Naive thymus-derived CD4-positive, alpha-beta T cell (primary cell): ENCODE results near the gene MSH3. TPM values are rescaled to one million over a fixed set of nuclear protein-coding genes. Genes with fewer than 3 reads are reported as not detected.
A peak's percentile ranks its signal among the peaks of the same experiment; 100 is the strongest.
"Not testable (repeated sequence)": the region's sequence is repeated elsewhere in the genome, so short reads cannot be mapped to it uniquely, and the experiment has no call there.

Experiments used
- ATAC-seq: fragments of 150-1000 bp; cut with Tn5 transposase; 2 replicates; pipeline ENCODE4 v1.10.0; 2021; ENCODE audit warnings: mild to moderate bottlenecking, moderate library complexity
- CTCF ChIA-PET: fragments of 350-600 bp; sonication (Branson Sonifier 250); formaldehyde crosslinking; loops from one replicate; lab custom pipeline; 2021; ENCODE audit warnings: antibody characterized with exemption; lab: Charles Lee
- POLR2A ChIA-PET: fragments of 350-600 bp; sonication (Branson Sonifier 250); formaldehyde crosslinking; loops from one replicate; lab custom pipeline; 2021; ENCODE audit warnings: antibody characterized with exemption, inconsistent platforms; lab: Charles Lee
- DNase-seq, 9 donors: peaks; one replicate each; pipeline versions ENCODE4 v3.0.0 to v3.0.0-alpha.2; 2020 to 2022; ENCODE audit warnings: mixed read lengths in 1 of 9
- H3K27ac ChIP-seq: one replicate; pipeline ENCODE4 v1.7.0; 2013; ENCODE audit warnings: mild to moderate bottlenecking, low read depth, low read length, moderate library complexity
- H3K27me3 ChIP-seq, 2 donors: one replicate each; pipeline ENCODE4 v1.7.0; 2013; ENCODE audit warnings: low read length in 2 of 2, mild to moderate bottlenecking in 2 of 2, moderate library complexity in 2 of 2; ENCODE audit not compliant: control insufficient read depth in 2 of 2, insufficient read depth in 2 of 2
- H3K36me3 ChIP-seq, 3 experiments: 1 replicate in 2 of 3; 2 replicates in 1 of 3; pipeline ENCODE4 v1.7.0; 2013; ENCODE audit warnings: low read length in 3 of 3, mild to moderate bottlenecking in 3 of 3, moderate library complexity in 1 of 3; ENCODE audit not compliant: insufficient read depth in 3 of 3, control insufficient read depth in 2 of 3
- H3K4me1 ChIP-seq, 2 donors: one replicate each; pipeline ENCODE4 v1.7.0; 2013; ENCODE audit warnings: low read length in 2 of 2, mild to moderate bottlenecking in 2 of 2, moderate library complexity in 1 of 2; ENCODE audit not compliant: control insufficient read depth in 2 of 2, insufficient read depth in 2 of 2
- H3K4me3 ChIP-seq: 2 replicates; pipeline ENCODE4 v1.7.0; 2013; ENCODE audit warnings: mild to moderate bottlenecking, low read length
- H3K9me3 ChIP-seq, 3 experiments: 1 replicate in 2 of 3; 2 replicates in 1 of 3; pipeline ENCODE4 v1.7.0; 2013; ENCODE audit warnings: low read length in 3 of 3; ENCODE audit not compliant: control insufficient read depth in 2 of 3
- H3K27ac Mint-ChIP-seq, 9 donors: one replicate each; pipeline ENCODE4 v1.8.0; 2020 to 2022; ENCODE audit warnings: mixed read lengths in 9 of 9, mild to moderate bottlenecking in 8 of 9, moderate library complexity in 5 of 9, inconsistent platforms in 2 of 9
- H3K27me3 Mint-ChIP-seq, 5 donors: one replicate each; pipeline ENCODE4 v1.8.0; 2021 to 2022; ENCODE audit warnings: mixed read lengths in 5 of 5, mild to moderate bottlenecking in 1 of 5
- H3K36me3 Mint-ChIP-seq, 5 donors: one replicate each; pipeline ENCODE4 v1.8.0; 2020 to 2022; ENCODE audit warnings: mixed read lengths in 5 of 5, mild to moderate bottlenecking in 3 of 5, inconsistent platforms in 1 of 5
- H3K4me1 Mint-ChIP-seq, 7 donors: one replicate each; pipeline ENCODE4 v1.8.0; 2020 to 2022; ENCODE audit warnings: mixed read lengths in 7 of 7, mild to moderate bottlenecking in 3 of 7, inconsistent platforms in 1 of 7
- H3K4me3 Mint-ChIP-seq, 10 donors: one replicate each; pipeline ENCODE4 v1.8.0; 2020 to 2022; ENCODE audit warnings: mild to moderate bottlenecking in 10 of 10, mixed read lengths in 10 of 10, moderate library complexity in 6 of 10, inconsistent platforms in 2 of 10
- H3K9me3 Mint-ChIP-seq, 11 donors: one replicate each; pipeline ENCODE4 v1.8.0; 2020 to 2022; ENCODE audit warnings: mixed read lengths in 11 of 11, mild to moderate bottlenecking in 4 of 11, inconsistent platforms in 1 of 11, moderate library complexity in 1 of 11
- intact Hi-C, 2 donors: fragments of 100-400 bp; cut with micrococcal nuclease; formaldehyde crosslinking; loops; one replicate each; pipeline ENCODE4 v1.15.1; 2023
- polyA plus RNA-seq, 2 donors: library from polyadenylated mRNA; unstranded; fragments of 300-500 nt; fragmentation: Illumina TruSeq; gene quantifications; one replicate each; pipeline ENCODE4 v1.2.3, GENCODE V29; 2021
- total RNA-seq, 6 experiments: library from RNA in 5 of 6; stranded (reverse) in 5 of 6; gene quantifications; 1 replicate in 5 of 6; 2 replicates in 1 of 6; pipeline ENCODE4 v1.2.3 and lab custom pipeline; 2021 to 2026

Gene MSH3
- total and polyA plus RNA-seq, 7 experiments from 2014 or later: 10.5 to 20.9 (median 13.0) TPM

GRCh38 chr5:80736730-80737129, 82.3 kb downstream of the MSH3 start:
- H3K4me1 ChIP-seq: peaks cover 0 to 13% of the 10 kb centered on the region in 2 donors
- H3K9me3 ChIP-seq: no peaks in the 10 kb centered on the region
- DNase-seq (no peak), ATAC-seq (no peak)
- Mint-ChIP-seq H3K4me1 (peaks cover 0 to 25% (median 4%) of the 10 kb centered on the region in 7 donors), H3K9me3 (peaks cover 0 to 2% (median 0%) of the 10 kb centered on the region in 11 donors), H3K36me3 (peaks cover 15 to 52% (median 36%) of the 10 kb centered on the region in 5 donors), H3K4me3 (no peak overlapping the region), H3K27me3 (no peaks in the 10 kb centered on the region), H3K27ac (no peak overlapping the region)
- no peaks in the 10 kb centered on the region for H3K27me3 ChIP-seq
- intact Hi-C loops: no loop called here
- H3K4me3 ChIP-seq: no peak overlapping the region
- H3K27ac ChIP-seq: no peak overlapping the region
- POLR2A ChIA-PET: interaction anchor here (0.8 kb wide), 1 partner anchor 13 kb away, joined by 3 read pairs; no protein-coding TSS in a partner anchor
- CTCF ChIA-PET: no interaction called here
- H3K36me3 ChIP-seq: no peaks in the 10 kb centered on the region

DNA sequence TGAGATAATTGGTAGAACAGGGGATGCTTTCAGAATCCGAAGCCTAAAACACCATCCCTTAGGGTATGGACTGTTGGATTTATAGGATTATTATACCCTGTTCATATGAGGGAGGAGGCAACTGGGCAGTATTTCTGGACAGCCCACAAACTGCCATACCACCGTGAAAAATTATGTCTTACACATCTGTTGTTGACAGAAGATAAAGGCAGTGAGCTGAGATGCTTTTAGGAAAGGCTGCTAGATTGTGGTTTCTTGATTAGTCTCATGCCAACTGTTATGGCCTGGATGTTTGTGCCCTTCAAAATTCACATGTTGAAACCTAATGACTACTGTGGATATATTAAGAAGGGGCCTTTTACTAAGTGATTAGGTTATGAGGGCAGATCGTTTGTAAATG, 84.0 kb downstream of the MSH3 start:
- Mint-ChIP-seq H3K27ac (no peak overlapping the region), H3K36me3 (peaks cover 12 to 55% (median 38%) of the 10 kb centered on the region in 5 donors), H3K27me3 (no peaks in the 10 kb centered on the region), H3K4me1 (peaks cover 0 to 33% (median 4%) of the 10 kb centered on the region in 7 donors), H3K9me3 (peaks cover 0 to 3% (median 0%) of the 10 kb centered on the region in 11 donors), H3K4me3 (no peak overlapping the region)
- Histone ChIP-seq H3K9me3 (no peaks in the 10 kb centered on the region), H3K4me3 (no peak overlapping the region), H3K36me3 (peaks cover 0 to 5% (median 0%) of the 10 kb centered on the region in 3 experiments), H3K27ac (no peak overlapping the region), H3K4me1 (peaks cover 0 to 17% of the 10 kb centered on the region in 2 donors), H3K27me3 (no peaks in the 10 kb centered on the region)
- ChIA-PET CTCF (no interaction called here), POLR2A (no interaction called here)
- ATAC-seq (no peak), DNase-seq (no peak)
- intact Hi-C loops: no loop called here

DNA sequence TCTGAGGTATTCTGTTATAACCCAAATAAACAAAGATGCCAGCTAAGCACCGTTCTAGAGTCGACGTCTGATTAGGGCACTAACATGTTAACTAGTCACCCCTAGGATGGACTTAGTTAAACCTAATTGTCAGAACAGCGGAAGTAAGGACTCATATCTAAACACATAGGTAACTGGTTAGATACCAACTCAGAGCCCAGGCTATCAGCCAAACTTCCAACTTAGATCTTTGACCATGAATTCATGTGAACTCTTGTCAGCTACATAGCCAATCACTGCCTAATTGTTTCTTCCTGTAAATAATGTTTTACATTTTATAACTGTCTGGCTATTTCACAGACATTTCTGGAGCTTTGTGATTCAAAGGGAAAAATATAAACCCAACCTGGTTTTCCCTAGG, 84.6 kb downstream of the MSH3 start:
- CTCF ChIA-PET: no interaction called here
- intact Hi-C loops: no loop called here
- Mint-ChIP-seq H3K4me1 (peaks cover 0 to 33% (median 4%) of the 10 kb centered on the region in 7 donors), H3K4me3 (no peak overlapping the region), H3K27me3 (no peaks in the 10 kb centered on the region), H3K9me3 (peaks cover 0 to 3% (median 0%) of the 10 kb centered on the region in 11 donors), H3K27ac (no peak overlapping the region), H3K36me3 (peaks cover 10 to 53% (median 39%) of the 10 kb centered on the region in 5 donors)
- POLR2A ChIA-PET: no interaction called here
- Histone ChIP-seq H3K36me3 (peaks cover 0 to 5% (median 0%) of the 10 kb centered on the region in 3 experiments), H3K4me3 (no peak overlapping the region), H3K4me1 (peaks cover 0 to 17% of the 10 kb centered on the region in 2 donors), H3K27ac (no peak overlapping the region), H3K27me3 (no peaks in the 10 kb centered on the region), H3K9me3 (no peaks in the 10 kb centered on the region)
- no peak for ATAC-seq
- DNase-seq: no peak

- H3K9me3 ChIP-seq: no peaks in the 10 kb centered on the region
- CTCF ChIA-PET: no interaction called here
- no peaks in the 10 kb centered on the region for H3K27me3 ChIP-seq
- H3K9me3 Mint-ChIP-seq: peaks cover 0 to 3% (median 0%) of the 10 kb centered on the region in 11 donors
- H3K36me3 Mint-ChIP-seq: peaks cover 11 to 54% (median 41%) of the 10 kb centered on the region in 5 donors
- no peak overlapping the region for H3K27ac ChIP-seq
- ATAC-seq (no peak), DNase-seq (no peak)
- peaks cover 0 to 17% of the 10 kb centered on the region in 2 donors for H3K4me1 ChIP-seq
- no peak overlapping the region for H3K4me3 ChIP-seq
- intact Hi-C loops: no loop called here
- H3K36me3 ChIP-seq: peaks cover 0 to 5% (median 0%) of the 10 kb centered on the region in 3 experiments
- H3K27ac Mint-ChIP-seq: peak overlapping the region in 2 of 9 donors; percentile 38 to 58
- peaks cover 0 to 35% (median 4%) of the 10 kb centered on the region in 7 donors for H3K4me1 Mint-ChIP-seq
- no peak overlapping the region for H3K4me3 Mint-ChIP-seq
- POLR2A ChIA-PET: no interaction called here
- no peaks in the 10 kb centered on the region for H3K27me3 Mint-ChIP-seq
Observed at GRCh38 chr5:80739496-80739895, 85.0 kb downstream of the MSH3 start.

GRCh38 chr5:80739898-80740297, 85.4 kb downstream of the MSH3 start:
- H3K4me1 Mint-ChIP-seq: peaks cover 0 to 39% (median 5%) of the 10 kb centered on the region in 7 donors
- POLR2A ChIA-PET: no interaction called here
- Histone ChIP-seq H3K9me3 (no peaks in the 10 kb centered on the region), H3K27ac (no peak overlapping the region), H3K27me3 (no peaks in the 10 kb centered on the region), H3K4me1 (peaks cover 0 to 17% of the 10 kb centered on the region in 2 donors), H3K4me3 (no peak overlapping the region), H3K36me3 (peaks cover 0 to 8% (median 0%) of the 10 kb centered on the region in 3 experiments)
- CTCF ChIA-PET: no interaction called here
- ATAC-seq: no peak
- intact Hi-C loops: loop anchor here in 1 of 2 donors (2.0 kb wide), 1 partner anchor 15 kb away; no protein-coding TSS in a partner anchor
- peaks cover 11 to 54% (median 42%) of the 10 kb centered on the region in 5 donors for H3K36me3 Mint-ChIP-seq
- H3K27me3 Mint-ChIP-seq: no peaks in the 10 kb centered on the region
- no peak for DNase-seq
- peak overlapping the region in 3 of 9 donors; percentile 6 to 58 (median 38) for H3K27ac Mint-ChIP-seq
- H3K9me3 Mint-ChIP-seq: peaks cover 0 to 3% (median 0%) of the 10 kb centered on the region in 11 donors
- H3K4me3 Mint-ChIP-seq: no peak overlapping the region

DNA sequence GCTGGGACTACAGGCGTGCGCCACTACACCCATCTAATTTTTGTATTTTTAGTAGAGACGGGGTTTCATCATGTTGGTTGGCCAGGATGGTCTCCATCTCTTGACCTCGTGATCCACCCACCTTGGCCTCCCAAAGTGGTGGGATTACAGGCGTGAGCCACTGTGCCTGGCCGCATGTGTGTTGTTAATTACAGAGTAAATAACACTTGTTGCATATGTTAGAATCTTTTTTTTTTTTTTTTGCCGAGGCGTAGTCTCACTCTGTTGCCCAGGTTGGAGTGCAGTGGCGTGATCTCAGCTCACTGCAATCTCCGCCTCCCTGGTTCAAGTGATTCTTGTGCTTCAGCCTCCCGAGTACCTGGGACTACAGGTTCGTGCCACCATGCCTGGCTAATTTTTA, 86.0 kb downstream of the MSH3 start:
- POLR2A ChIA-PET: not testable (repeated sequence)

More for the DNA sequence above, 86.0 kb downstream of the MSH3 start:
- intact Hi-C loops: loop anchor here in 1 of 2 donors (2.0 kb wide), 1 partner anchor 14 kb away; no protein-coding TSS in a partner anchor
- Mint-ChIP-seq H3K36me3 (peaks cover 11 to 60% (median 47%) of the 10 kb centered on the region in 5 donors), H3K27ac (peak overlapping the region in 3 of 9 donors; percentile 30 to 80 (median 58)), H3K4me1 (peaks cover 0 to 39% (median 5%) of the 10 kb centered on the region in 7 donors)
- H3K4me3 ChIP-seq, H3K9me3 ChIP-seq, CTCF ChIA-PET, DNase-seq, H3K27me3 Mint-ChIP-seq, ATAC-seq, H3K27ac ChIP-seq, H3K4me3 Mint-ChIP-seq, H3K27me3 ChIP-seq, H3K9me3 Mint-ChIP-seq: not testable (repeated sequence)
- Histone ChIP-seq H3K4me1 (peaks cover 0 to 17% of the 10 kb centered on the region in 2 donors), H3K36me3 (peaks cover 0 to 14% (median 0%) of the 10 kb centered on the region in 3 experiments)
